Measurements from ENCODE around the gene CLDN22.

CLDN22 gene

DNA sequence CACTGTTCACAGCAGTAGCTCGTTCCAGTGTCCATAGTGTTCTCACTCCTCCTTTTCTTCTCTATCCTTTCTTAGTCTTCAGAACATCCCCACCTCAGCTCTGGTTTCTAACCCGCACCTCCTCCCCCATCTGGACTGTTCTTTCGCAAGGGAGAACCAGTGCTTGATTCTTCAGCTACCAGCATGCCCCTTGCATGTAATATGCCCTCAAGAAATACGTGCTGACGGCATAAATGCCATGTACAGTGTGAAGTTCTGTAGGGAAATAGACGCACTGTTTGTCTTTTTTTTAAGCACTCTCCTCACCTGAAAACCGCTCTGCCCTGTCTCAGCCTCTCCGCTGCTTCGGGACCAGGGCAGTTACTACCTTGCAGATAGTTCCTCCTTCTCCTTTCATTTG lies 5.3 kb downstream of the CLDN22 start:
- H3K9me3 ChIP-seq (replicated peaks in 1 of 2; ENCODE audit: control insufficient read depth in 2 of 2, insufficient read depth in 1 of 2, low read depth in 1 of 2, low read length in 2 of 2), result no peaks in the 10 kb centered on the region
- no CpG with 5 or more reads among the region's 9 CpGs for WGBS, 2 donors (ENCODE audit: extremely low coverage in 2 of 2, insufficient read length in 2 of 2, insufficient replicate concordance in 1 of 2)
- no peaks in the 10 kb centered on the region for H3K4me1 ChIP-seq (ENCODE audit: control insufficient read depth in 2 of 2, insufficient read depth in 1 of 2, low read depth in 1 of 2, low read length in 2 of 2)
- H2BK12ac ChIP-seq (ENCODE audit: low read length), result no peak overlapping the region
- no peak overlapping the region for H3K9ac ChIP-seq (ENCODE audit: low read depth, low read length, poor library complexity)
- H3K36me3 ChIP-seq (replicated peaks in 1 of 2; ENCODE audit: control insufficient read depth in 2 of 2, insufficient read depth in 2 of 2, low read length in 2 of 2), result peaks cover 11 to 52% of the 10 kb centered on the region in 2 donors
- H3K27ac ChIP-seq (replicated peaks; ENCODE audit: low read length), result no peak overlapping the region
- no peak overlapping the region for H2BK120ac ChIP-seq (ENCODE audit: low read depth, low read length)
- H3K4ac ChIP-seq (ENCODE audit: low read length), result no peak overlapping the region
- no peak overlapping the region for H2BK5ac ChIP-seq (ENCODE audit: low read length)
- H3K4me3 ChIP-seq (ENCODE audit: low read length in 2 of 2), result no peak overlapping the region
- H3K23ac ChIP-seq (ENCODE audit: low read depth, low read length, poor library complexity), result no peak overlapping the region
- H3K14ac ChIP-seq (ENCODE audit: low read length), result no peak overlapping the region
- H3K18ac ChIP-seq (ENCODE audit: low read length), result no peak overlapping the region
- no peaks in the 10 kb centered on the region for H3K79me1 ChIP-seq (ENCODE audit: low read depth, low read length)
- H2AFZ ChIP-seq (ENCODE audit: low read length), result no peak overlapping the region
- DNase-seq (ENCODE audit: low spot score), result no peak
- no peak overlapping the region for H2BK15ac ChIP-seq (ENCODE audit: low read length)
- no peak overlapping the region for H4K91ac ChIP-seq (ENCODE audit: low read depth, low read length, poor library complexity)
- no peak overlapping the region for H2AK5ac ChIP-seq (ENCODE audit: low read depth, low read length)
- H3K27me3 ChIP-seq (ENCODE audit: control insufficient read depth in 3 of 3, insufficient read depth in 3 of 3, low read depth in 1 of 3, low read length in 3 of 3), result no peaks in the 10 kb centered on the region
- no peak overlapping the region for H4K8ac ChIP-seq (ENCODE audit: low read depth, low read length)
- no peak overlapping the region for H3K4me2 ChIP-seq (ENCODE audit: insufficient read depth, low read length, poor library complexity, severe bottlenecking)

DNA sequence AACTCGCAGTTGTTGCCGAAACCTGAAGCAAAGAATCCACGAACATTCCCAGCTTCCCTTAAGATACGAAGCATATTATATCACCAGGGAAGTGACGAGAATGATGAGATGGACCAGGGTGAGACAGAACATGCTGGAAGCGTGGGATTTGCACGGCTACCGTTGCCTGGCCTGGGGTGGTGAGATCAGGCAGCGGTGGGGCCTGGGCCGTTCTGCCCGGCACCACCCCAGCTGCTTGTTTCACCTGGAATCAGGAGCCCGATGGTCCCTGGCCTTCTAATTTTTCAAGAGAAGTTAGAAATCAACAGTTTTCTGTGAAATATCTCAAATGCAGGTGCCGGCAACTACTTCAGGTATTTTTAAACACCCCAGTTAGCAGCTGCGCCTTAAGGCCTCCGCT lies 5.7 kb downstream of the CLDN22 start:
- no peaks in the 10 kb centered on the region for H3K79me1 ChIP-seq (ENCODE audit: low read depth, low read length)
- H3K9me3 ChIP-seq (replicated peaks in 1 of 2; ENCODE audit: control insufficient read depth in 2 of 2, insufficient read depth in 1 of 2, low read depth in 1 of 2, low read length in 2 of 2), result no peaks in the 10 kb centered on the region
- no peak overlapping the region for H2BK15ac ChIP-seq (ENCODE audit: low read length)
- no peak overlapping the region for H3K9ac ChIP-seq (ENCODE audit: low read depth, low read length, poor library complexity)
- no peak overlapping the region for H2BK12ac ChIP-seq (ENCODE audit: low read length)
- no peak overlapping the region for H4K91ac ChIP-seq (ENCODE audit: low read depth, low read length, poor library complexity)
- H3K27ac ChIP-seq (replicated peaks; ENCODE audit: low read length), result no peak overlapping the region
- no peak overlapping the region for H2AK5ac ChIP-seq (ENCODE audit: low read depth, low read length)
- H4K8ac ChIP-seq (ENCODE audit: low read depth, low read length), result no peak overlapping the region
- H2AFZ ChIP-seq (ENCODE audit: low read length), result no peak overlapping the region
- DNase-seq (ENCODE audit: low spot score), result no peak
- H3K4me2 ChIP-seq (ENCODE audit: insufficient read depth, low read length, poor library complexity, severe bottlenecking), result no peak overlapping the region
- H3K36me3 ChIP-seq (replicated peaks in 1 of 2; ENCODE audit: control insufficient read depth in 2 of 2, insufficient read depth in 2 of 2, low read length in 2 of 2), result peaks cover 11 to 51% of the 10 kb centered on the region in 2 donors
- no peak overlapping the region for H3K23ac ChIP-seq (ENCODE audit: low read depth, low read length, poor library complexity)
- no peak overlapping the region for H3K14ac ChIP-seq (ENCODE audit: low read length)
- no peaks in the 10 kb centered on the region for H3K27me3 ChIP-seq (ENCODE audit: control insufficient read depth in 3 of 3, insufficient read depth in 3 of 3, low read depth in 1 of 3, low read length in 3 of 3)
- H3K4me1 ChIP-seq (ENCODE audit: control insufficient read depth in 2 of 2, insufficient read depth in 1 of 2, low read depth in 1 of 2, low read length in 2 of 2), result no peaks in the 10 kb centered on the region
- no peak overlapping the region for H3K4me3 ChIP-seq (ENCODE audit: low read length in 2 of 2)
- no CpG with 5 or more reads among the region's 15 CpGs for WGBS, 2 donors (ENCODE audit: extremely low coverage in 2 of 2, insufficient read length in 2 of 2, insufficient replicate concordance in 1 of 2)
- H3K18ac ChIP-seq (ENCODE audit: low read length), result no peak overlapping the region
- H2BK120ac ChIP-seq (ENCODE audit: low read depth, low read length), result no peak overlapping the region
- H3K4ac ChIP-seq (ENCODE audit: low read length), result no peak overlapping the region
- H2BK5ac ChIP-seq (ENCODE audit: low read length), result no peak overlapping the region

DNA sequence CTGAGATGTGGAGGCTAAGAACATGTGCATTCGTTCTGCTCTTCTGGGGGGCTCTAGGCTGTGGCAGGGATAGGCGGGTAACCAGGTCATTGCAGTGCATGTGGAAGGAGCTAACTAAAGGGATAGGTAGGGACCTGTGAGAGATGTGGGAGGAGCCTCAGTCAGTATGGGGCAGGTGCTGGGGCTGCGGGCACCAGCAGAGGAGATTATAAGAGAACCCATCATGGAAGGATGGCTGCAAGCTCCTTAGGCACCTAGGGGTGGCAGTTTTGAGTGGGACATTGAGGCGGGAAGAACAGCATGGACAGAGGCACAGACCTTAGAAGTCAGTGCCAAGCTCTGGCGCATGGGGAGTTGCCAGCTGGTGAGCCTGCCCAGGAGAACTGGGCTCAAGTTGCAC lies 7.2 kb downstream of the CLDN22 start:
- no peak for DNase-seq (ENCODE audit: low spot score)
- H3K14ac ChIP-seq (ENCODE audit: low read length), result no peak overlapping the region
- H3K9ac ChIP-seq (ENCODE audit: low read depth, low read length, poor library complexity), result no peak overlapping the region
- no peaks in the 10 kb centered on the region for H3K9me3 ChIP-seq (replicated peaks in 1 of 2; ENCODE audit: control insufficient read depth in 2 of 2, insufficient read depth in 1 of 2, low read depth in 1 of 2, low read length in 2 of 2)
- no peak overlapping the region for H3K27ac ChIP-seq (replicated peaks; ENCODE audit: low read length)
- no peaks in the 10 kb centered on the region for H3K27me3 ChIP-seq (ENCODE audit: control insufficient read depth in 3 of 3, insufficient read depth in 3 of 3, low read depth in 1 of 3, low read length in 3 of 3)
- no peak overlapping the region for H3K23ac ChIP-seq (ENCODE audit: low read depth, low read length, poor library complexity)
- H2AFZ ChIP-seq (ENCODE audit: low read length), result no peak overlapping the region
- no peak overlapping the region for H2BK15ac ChIP-seq (ENCODE audit: low read length)
- H3K4ac ChIP-seq (ENCODE audit: low read length), result no peak overlapping the region
- H3K4me3 ChIP-seq (ENCODE audit: low read length in 2 of 2), result no peak overlapping the region
- no peak overlapping the region for H4K8ac ChIP-seq (ENCODE audit: low read depth, low read length)
- H2BK12ac ChIP-seq (ENCODE audit: low read length), result no peak overlapping the region
- H3K18ac ChIP-seq (ENCODE audit: low read length), result no peak overlapping the region
- no peaks in the 10 kb centered on the region for H3K79me1 ChIP-seq (ENCODE audit: low read depth, low read length)
- peak overlapping the region; percentile 46 for H2BK5ac ChIP-seq (ENCODE audit: low read length)
- H4K91ac ChIP-seq (ENCODE audit: low read depth, low read length, poor library complexity), result no peak overlapping the region
- no CpG with 5 or more reads among the region's 5 CpGs for WGBS, 2 donors (ENCODE audit: extremely low coverage in 2 of 2, insufficient read length in 2 of 2, insufficient replicate concordance in 1 of 2)
- no peaks in the 10 kb centered on the region for H3K4me1 ChIP-seq (ENCODE audit: control insufficient read depth in 2 of 2, insufficient read depth in 1 of 2, low read depth in 1 of 2, low read length in 2 of 2)
- no peak overlapping the region for H3K4me2 ChIP-seq (ENCODE audit: insufficient read depth, low read length, poor library complexity, severe bottlenecking)
- no peak overlapping the region for H2AK5ac ChIP-seq (ENCODE audit: low read depth, low read length)
- peaks cover 11 to 43% of the 10 kb centered on the region in 2 donors for H3K36me3 ChIP-seq (replicated peaks in 1 of 2; ENCODE audit: control insufficient read depth in 2 of 2, insufficient read depth in 2 of 2, low read length in 2 of 2)
- H2BK120ac ChIP-seq (ENCODE audit: low read depth, low read length), result no peak overlapping the region

DNA sequence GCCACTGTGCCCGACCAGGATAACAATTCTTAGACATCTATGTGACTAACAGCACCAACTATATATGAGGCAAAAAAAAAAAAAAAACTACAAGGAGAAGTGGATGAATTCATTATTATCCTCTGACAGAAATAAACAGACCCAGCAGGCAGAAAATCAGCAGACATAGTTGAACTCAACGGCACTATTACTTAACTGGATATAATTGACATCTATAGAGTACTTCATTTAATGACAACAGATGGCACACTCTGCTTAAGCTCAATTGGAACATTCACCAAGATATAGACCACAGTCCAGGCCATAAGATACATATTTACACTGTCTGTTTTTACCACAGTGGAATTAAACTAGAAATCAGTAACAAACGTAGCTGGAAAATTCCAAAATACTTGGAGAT lies 13.3 kb downstream of the CLDN22 start:
- peaks cover 0 to 12% of the 10 kb centered on the region in 2 donors for H3K9me3 ChIP-seq (replicated peaks in 1 of 2; ENCODE audit: control insufficient read depth in 2 of 2, insufficient read depth in 1 of 2, low read depth in 1 of 2, low read length in 2 of 2)
- no peak overlapping the region for H4K8ac ChIP-seq (ENCODE audit: low read depth, low read length)
- no peak overlapping the region for H3K4me2 ChIP-seq (ENCODE audit: insufficient read depth, low read length, poor library complexity, severe bottlenecking)

More for the DNA sequence above, 13.3 kb downstream of the CLDN22 start:
- Histone ChIP-seq H2BK5ac (ENCODE audit: low read length) (no peak overlapping the region), H3K14ac (ENCODE audit: low read length) (no peak overlapping the region), H2AFZ (ENCODE audit: low read length) (no peak overlapping the region), H3K23ac (ENCODE audit: low read depth, low read length, poor library complexity) (no peak overlapping the region), H2BK15ac (ENCODE audit: low read length) (no peak overlapping the region), H3K27ac (replicated peaks; ENCODE audit: low read length) (no peak overlapping the region), H2AK5ac (ENCODE audit: low read depth, low read length) (no peak overlapping the region), H3K27me3 (ENCODE audit: control insufficient read depth in 3 of 3, insufficient read depth in 3 of 3, low read depth in 1 of 3, low read length in 3 of 3) (no peaks in the 10 kb centered on the region), H3K18ac (ENCODE audit: low read length) (no peak overlapping the region), H2BK120ac (ENCODE audit: low read depth, low read length) (no peak overlapping the region), H3K4me3 (ENCODE audit: low read length in 2 of 2) (no peak overlapping the region), H2BK12ac (ENCODE audit: low read length) (no peak overlapping the region), H3K36me3 (replicated peaks in 1 of 2; ENCODE audit: control insufficient read depth in 2 of 2, insufficient read depth in 2 of 2, low read length in 2 of 2) (peaks cover 3 to 21% of the 10 kb centered on the region in 2 donors), H3K79me1 (ENCODE audit: low read depth, low read length) (no peaks in the 10 kb centered on the region), H3K4ac (ENCODE audit: low read length) (no peak overlapping the region), H3K9ac (ENCODE audit: low read depth, low read length, poor library complexity) (no peak overlapping the region), H4K91ac (ENCODE audit: low read depth, low read length, poor library complexity) (no peak overlapping the region), H3K4me1 (ENCODE audit: control insufficient read depth in 2 of 2, insufficient read depth in 1 of 2, low read depth in 1 of 2, low read length in 2 of 2) (no peaks in the 10 kb centered on the region)
- no peak for DNase-seq (ENCODE audit: low spot score)
- no CpG with 5 or more reads among the region's 3 CpGs for WGBS, 2 donors (ENCODE audit: extremely low coverage in 2 of 2, insufficient read length in 2 of 2, insufficient replicate concordance in 1 of 2)

Data from neuronal stem cell (in vitro differentiated cells).